Vagina (tissue), 2 donors: ENCODE results near the gene TNS3.

Experiments
- POLR2A ChIP-seq, 2 donors: fragments of 450-650 bp; IDR thresholded peaks; one replicate each; pipeline ENCODE4 v1.6.1; 2017; ENCODE audit warnings: antibody characterized with exemption in 2 of 2, mild to moderate bottlenecking in 2 of 2, moderate library complexity in 2 of 2
- POLR2AphosphoS5 ChIP-seq, 2 donors: sonication (generic); formaldehyde crosslinking; IDR thresholded peaks; one replicate each; pipeline ENCODE4 v1.9.0; 2017; ENCODE audit warnings: antibody characterized with exemption in 2 of 2, mild to moderate bottlenecking in 2 of 2, low read depth in 1 of 2; ENCODE audit not compliant: insufficient read depth in 1 of 2
- TF ChIP-seq, protein P1 (sequence below), 3 experiments: fragments of 450-650 bp in 2 of 3; fragments of 200-600 bp in 1 of 3; sonication (generic) in 1 of 3; IDR thresholded peaks; one replicate each; pipeline ENCODE4 v1.5.1; 2017 to 2019; ENCODE audit warnings: antibody characterized with exemption in 3 of 3, mild to moderate bottlenecking in 2 of 3, moderate library complexity in 2 of 3

DNA sequence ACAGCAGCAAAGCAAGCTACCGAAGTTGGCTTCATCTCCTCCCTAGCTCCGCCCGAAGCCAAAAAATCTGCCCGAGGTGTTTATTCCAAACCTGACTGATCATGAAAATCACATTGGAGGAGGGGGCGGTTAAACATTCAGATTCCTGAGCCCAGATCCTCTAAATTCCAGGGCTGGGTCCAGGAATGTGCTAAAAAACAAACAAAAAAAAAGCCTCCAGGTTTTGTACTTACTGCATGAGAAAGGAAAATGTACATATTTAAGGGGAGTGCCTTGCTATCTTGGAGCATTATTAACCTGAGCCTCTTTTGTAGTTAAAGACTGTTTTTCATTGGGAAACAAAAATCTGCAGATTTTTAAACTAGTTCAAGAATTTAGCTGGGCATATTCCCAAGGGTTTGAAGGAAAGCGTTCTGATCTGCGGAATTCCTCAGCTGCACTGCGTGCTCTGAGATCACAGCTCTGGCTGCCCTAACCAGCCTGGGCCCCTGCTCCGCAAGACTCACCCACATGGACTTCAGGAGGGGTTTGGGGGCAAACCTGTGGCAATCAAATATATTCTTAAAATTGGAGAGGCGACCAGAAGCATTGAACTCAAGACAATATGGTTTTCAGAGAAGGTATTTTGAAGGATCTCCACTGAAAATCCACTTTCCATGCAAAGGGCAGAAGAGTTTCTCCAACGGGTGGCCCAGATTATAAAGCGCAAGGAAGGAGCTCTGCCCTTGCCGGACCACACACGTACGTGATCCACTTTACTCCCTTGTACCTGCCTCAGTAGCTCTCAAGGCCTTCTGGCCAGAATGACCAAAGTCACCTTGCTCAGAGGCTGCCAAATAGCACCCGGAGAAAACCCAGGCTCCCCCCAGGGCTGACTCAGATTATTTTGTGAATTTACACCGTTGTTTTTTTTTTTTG is 10.0 kb upstream of the TNS3 start:
- no peak for TF ChIP-seq POLR2AphosphoS5 (IDR thresholded peaks at IDR 0.05; ENCODE audit: insufficient read depth in 1 of 2, low read depth in 1 of 2)
- TF ChIP-seq, protein P1, sequence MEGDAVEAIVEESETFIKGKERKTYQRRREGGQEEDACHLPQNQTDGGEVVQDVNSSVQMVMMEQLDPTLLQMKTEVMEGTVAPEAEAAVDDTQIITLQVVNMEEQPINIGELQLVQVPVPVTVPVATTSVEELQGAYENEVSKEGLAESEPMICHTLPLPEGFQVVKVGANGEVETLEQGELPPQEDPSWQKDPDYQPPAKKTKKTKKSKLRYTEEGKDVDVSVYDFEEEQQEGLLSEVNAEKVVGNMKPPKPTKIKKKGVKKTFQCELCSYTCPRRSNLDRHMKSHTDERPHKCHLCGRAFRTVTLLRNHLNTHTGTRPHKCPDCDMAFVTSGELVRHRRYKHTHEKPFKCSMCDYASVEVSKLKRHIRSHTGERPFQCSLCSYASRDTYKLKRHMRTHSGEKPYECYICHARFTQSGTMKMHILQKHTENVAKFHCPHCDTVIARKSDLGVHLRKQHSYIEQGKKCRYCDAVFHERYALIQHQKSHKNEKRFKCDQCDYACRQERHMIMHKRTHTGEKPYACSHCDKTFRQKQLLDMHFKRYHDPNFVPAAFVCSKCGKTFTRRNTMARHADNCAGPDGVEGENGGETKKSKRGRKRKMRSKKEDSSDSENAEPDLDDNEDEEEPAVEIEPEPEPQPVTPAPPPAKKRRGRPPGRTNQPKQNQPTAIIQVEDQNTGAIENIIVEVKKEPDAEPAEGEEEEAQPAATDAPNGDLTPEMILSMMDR (IDR thresholded peaks at IDR 0.05) = no peak
- TF ChIP-seq POLR2A (IDR thresholded peaks at IDR 0.05) = no peak
